A549 (cell line): ENCODE measurements around the gene NR2F1. TPM values are rescaled to one million over a fixed set of nuclear protein-coding genes. Genes with fewer than 3 reads are reported as not detected.
A peak's percentile ranks its signal among the peaks of the same experiment; 100 is the strongest.

Experiments
- ATAC-seq, 2 experiments: fragments of 200-7000 bp in 1 of 2; fragments of >200 bp in 1 of 2; cut with Nextera tagmentation in 1 of 2; cut with Tn5 transposase in 1 of 2; 3 replicates each; pipeline versions ENCODE4 v1.8.0 to v1.9.1; 2018 to 2020; ENCODE audit warnings: mild to moderate bottlenecking in 1 of 2, moderate library complexity in 1 of 2
- CTCF ChIA-PET: fragments of 300-600 bp; sonication (Branson Sonifier 250); formaldehyde crosslinking; extraction: SDS; loops from one replicate; lab custom pipeline; 2021; ENCODE audit warnings: antibody characterized with exemption, inconsistent platforms; lab: Yijun Ruan, JAX
- POLR2A ChIA-PET: fragments of 350-600 bp; formaldehyde crosslinking; extraction: SDS; loops from one replicate; lab custom pipeline; 2021; ENCODE audit warnings: antibody characterized with exemption, inconsistent platforms; lab: Yijun Ruan, JAX
- DNase-seq, 2 experiments: peaks; one replicate each; pipeline versions ENCODE4 v3.0.0 to v3.0.0-alpha.2; 2011 to 2016; ENCODE audit warnings: low read depth in 1 of 2, low spot score in 1 of 2
- FAIRE-seq: peaks from 2 replicates; lab custom pipeline; 2011; peaks lifted over from hg19 to GRCh38; lab: Jason Lieb, UNC
- H3K27ac ChIP-seq, 2 experiments: fragments of >200 bp; sonication (Bioruptor Twin); formaldehyde crosslinking; 3 replicates each; pipeline ENCODE4 v1.5.1; 2016 to 2017
- H3K4me1 ChIP-seq: fragments of >200 bp; sonication (Bioruptor Twin); formaldehyde crosslinking; 3 replicates; pipeline ENCODE4 v1.6.1; 2016
- H3K4me2 ChIP-seq: fragments of >200 bp; sonication (Bioruptor Twin); formaldehyde crosslinking; 3 replicates; pipeline ENCODE4 v1.6.1; 2016
- H3K4me3 ChIP-seq: fragments of >200 bp; sonication (Bioruptor Twin); formaldehyde crosslinking; 3 replicates; pipeline ENCODE4 v1.5.1; 2016
- H3K9me3 ChIP-seq: fragments of >200 bp; sonication (Bioruptor Twin); formaldehyde crosslinking; 3 replicates; pipeline ENCODE4 v1.6.1; 2016
- BHLHE40 ChIP-seq: IDR thresholded peaks from 2 replicates; pipeline ENCODE4 v1.6.1; 2012; ENCODE audit warnings: low read depth, low read length, inconsistent platforms
- CBX2 ChIP-seq: fragments of 200-600 bp; sonication (generic); IDR thresholded peaks from 2 replicates; pipeline ENCODE4 v1.6.1; 2016; ENCODE audit warnings: low read depth, mild to moderate bottlenecking, borderline replicate concordance
- CBX8 ChIP-seq: fragments of 200-600 bp; sonication (generic); IDR thresholded peaks from 2 replicates; pipeline ENCODE4 v1.6.1; 2016
- CEBPB ChIP-seq, 2 experiments: fragments of >200 bp in 1 of 2; sonication (Bioruptor Twin) in 1 of 2; formaldehyde crosslinking in 1 of 2; IDR thresholded peaks; 2 replicates each; pipeline ENCODE4 v1.6.1; 2012 to 2016
- CHD4 ChIP-seq: fragments of 200-600 bp; sonication (generic); IDR thresholded peaks from 2 replicates; pipeline ENCODE4 v1.6.1; 2016; ENCODE audit warnings: antibody characterized with exemption, mild to moderate bottlenecking, borderline replicate concordance
- EHF ChIP-seq: fragments of 250-450 bp; sonication (Bioruptor Pico); IDR thresholded peaks from 2 replicates; pipeline ENCODE4 v1.5.0; 2020; ENCODE audit warnings: mild to moderate bottlenecking
- EHMT2 ChIP-seq: fragments of 200-600 bp; sonication (generic); IDR thresholded peaks from 2 replicates; pipeline ENCODE4 v1.6.1; 2016; ENCODE audit warnings: antibody characterized with exemption, low read depth, mild to moderate bottlenecking, moderate library complexity
- EP300 ChIP-seq, 2 experiments: fragments of >200 bp; sonication (Bioruptor Twin); formaldehyde crosslinking; IDR thresholded peaks; 2 replicates in 1 of 2; 3 replicates in 1 of 2; pipeline ENCODE4 v1.6.1; 2016 to 2017
- FOSB ChIP-seq: fragments of 250-450 bp; sonication (Bioruptor Pico); IDR thresholded peaks from 2 replicates; pipeline ENCODE4 v1.5.0; 2020; ENCODE audit warnings: mild to moderate bottlenecking, moderate library complexity
- FOSL2 ChIP-seq, 2 experiments: fragments of 450-650 bp in 1 of 2; fragments of >200 bp in 1 of 2; sonication (Bioruptor Twin) in 1 of 2; formaldehyde crosslinking; IDR thresholded peaks; 2 replicates each; pipeline versions ENCODE4 v1.5.0 to v1.6.1; 2016 to 2020; ENCODE audit warnings: mild to moderate bottlenecking in 1 of 2, moderate library complexity in 1 of 2
- FOXS1 ChIP-seq: fragments of 250-450 bp; sonication (Bioruptor Pico); IDR thresholded peaks from 2 replicates; pipeline ENCODE4 v1.5.0; 2020; ENCODE audit warnings: mild to moderate bottlenecking, moderate library complexity
- GATA3 ChIP-seq: IDR thresholded peaks from 2 replicates; pipeline ENCODE4 v1.6.1; 2012; ENCODE audit warnings: borderline replicate concordance
- HDAC2 ChIP-seq: fragments of 200-600 bp; sonication (generic); IDR thresholded peaks from 2 replicates; pipeline ENCODE4 v1.6.1; 2016
- HOXA7 ChIP-seq: fragments of 250-450 bp; sonication (Bioruptor Pico); IDR thresholded peaks from 2 replicates; pipeline ENCODE4 v1.5.0; 2020; ENCODE audit warnings: mild to moderate bottlenecking, moderate library complexity
- KDM1A ChIP-seq: fragments of 200-600 bp; sonication (generic); IDR thresholded peaks from 2 replicates; pipeline ENCODE4 v1.6.1; 2016; ENCODE audit warnings: low read depth, mild to moderate bottlenecking
- PHF8 ChIP-seq: fragments of 200-600 bp; sonication (generic); IDR thresholded peaks from 2 replicates; pipeline ENCODE4 v1.6.1; 2016; ENCODE audit warnings: low read depth, mild to moderate bottlenecking, antibody characterized with exemption, moderate library complexity, borderline replicate concordance
- POLR2AphosphoS2 ChIP-seq: conservative IDR thresholded peaks from 2 replicates; pipeline ENCODE4 v1.6.1; 2012; ENCODE audit warnings: low read length, improper control_type of control experiment, inconsistent platforms
- RCOR1 ChIP-seq: fragments of 150-350 bp; IDR thresholded peaks from 2 replicates; pipeline ENCODE4 v1.6.1; 2014; ENCODE audit warnings: antibody characterized with exemption, low read length, low read depth
- RNF2 ChIP-seq: fragments of 200-600 bp; sonication (generic); IDR thresholded peaks from 2 replicates; pipeline ENCODE4 v1.6.1; 2016; ENCODE audit warnings: low read depth, mild to moderate bottlenecking, antibody characterized with exemption, moderate library complexity, borderline replicate concordance
- SMC3 ChIP-seq: fragments of >200 bp; sonication (Bioruptor Twin); formaldehyde crosslinking; IDR thresholded peaks from 3 replicates; pipeline ENCODE4 v1.6.1; 2018; ENCODE audit warnings: inconsistent platforms
- SREBF2 ChIP-seq: fragments of 450-650 bp; IDR thresholded peaks from 2 replicates; pipeline ENCODE4 v1.6.1; 2014; ENCODE audit warnings: mild to moderate bottlenecking, moderate library complexity
- ZC3H11A ChIP-seq: fragments of 450-650 bp; IDR thresholded peaks from 2 replicates; pipeline ENCODE4 v1.6.1; 2014; ENCODE audit warnings: antibody characterized with exemption, mild to moderate bottlenecking
- ZFP36 ChIP-seq: fragments of 450-650 bp; IDR thresholded peaks from 2 replicates; pipeline ENCODE4 v1.6.1; 2014; ENCODE audit warnings: borderline replicate concordance; ENCODE audit not compliant: partially characterized antibody
- ZNF302 ChIP-seq: fragments of 250-450 bp; sonication (Bioruptor Pico); IDR thresholded peaks from 2 replicates; pipeline ENCODE4 v1.9.0; 2021; ENCODE audit warnings: inconsistent platforms, mild to moderate bottlenecking, moderate library complexity
- ZSCAN20 ChIP-seq: fragments of 250-450 bp; sonication (Bioruptor Pico); IDR thresholded peaks from 2 replicates; pipeline ENCODE4 v1.8.0; 2022; ENCODE audit warnings: mild to moderate bottlenecking, moderate library complexity
- WGBS: methylation state at CpG from one replicate; pipeline ENCODE4 v1.1.6; 2017; ENCODE audit errors: missing lambda C conversion rate; 5-methylcytosine and 5-hydroxymethylcytosine counted together
- polyA plus RNA-seq, 4 experiments: library from polyadenylated mRNA; depleted of rRNA in 3 of 4; stranded (reverse); fragments of >200 nt; fragmentation: RNase III in 1 of 4; extraction: RNeasy Plus Mini Kit Qiagen cat#74134 plus additional on column Dnase treatment in 1 of 4; gene quantifications; 2 replicates in 3 of 4; 3 replicates in 1 of 4; pipeline ENCODE4 v1.2.3, GENCODE V29; 2011 to 2017
- TF ChIP-seq, protein P1 (sequence below): fragments of 250-450 bp; sonication (Bioruptor Pico); IDR thresholded peaks from 2 replicates; pipeline ENCODE4 v1.5.0; 2020; ENCODE audit warnings: low read depth, mild to moderate bottlenecking, moderate library complexity
- TF ChIP-seq, protein P2 (sequence below): fragments of 200-600 bp; sonication (generic); IDR thresholded peaks from 2 replicates; pipeline ENCODE4 v1.6.1; 2016; ENCODE audit warnings: antibody characterized with exemption, mild to moderate bottlenecking, moderate library complexity
- TF ChIP-seq, protein P3 (sequence below): IDR thresholded peaks from 2 replicates; pipeline ENCODE4 v1.6.1; 2012; ENCODE audit warnings: low read depth, borderline replicate concordance

Gene NR2F1
- polyA plus RNA-seq, 2 of the 4 experiments (the other 2 are of a cell fraction), result 5.0 to 5.2 TPM

DNA sequence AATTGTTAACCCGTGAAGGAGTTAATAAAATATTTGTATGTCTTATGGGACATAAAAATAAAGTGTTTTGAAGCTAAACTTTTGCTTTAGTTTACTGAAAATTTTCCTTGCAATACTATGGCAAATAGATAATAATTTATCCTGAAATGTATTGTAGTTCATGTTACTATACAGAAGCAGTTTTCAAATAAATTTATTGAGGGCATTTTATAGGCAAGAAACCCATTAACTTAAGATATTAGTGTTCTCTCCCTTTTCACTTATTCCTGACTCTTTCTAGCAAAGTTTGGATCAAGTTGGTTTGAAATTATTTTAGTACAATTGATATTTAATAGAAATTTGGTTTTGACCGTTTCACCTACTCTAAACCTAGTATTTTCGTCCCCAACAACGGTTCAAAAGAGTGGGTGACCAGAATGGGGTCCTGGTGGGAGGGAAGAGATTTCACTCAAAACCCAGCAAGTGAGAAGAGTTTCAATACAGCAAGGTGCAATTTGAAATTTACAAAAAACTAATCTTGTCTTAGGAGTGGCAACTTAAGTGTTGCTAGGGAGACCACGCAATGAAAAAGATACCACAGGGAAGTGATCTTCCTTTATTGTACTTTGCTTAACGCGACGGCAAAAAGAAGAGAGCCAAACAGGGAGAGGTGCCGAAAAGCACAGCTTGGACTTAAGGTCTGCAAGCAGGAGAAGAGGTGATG lies 28.4 kb downstream of the NR2F1 start:
- Histone ChIP-seq H3K4me3 (peak overlapping the region; percentile 31), H3K4me2 (peak overlapping the region; percentile 90), H3K4me1 (peaks cover 19% of the 10 kb centered on the region; the same call in 2 of the 3 replicates), H3K9me3 (no peaks in the 10 kb centered on the region), H3K27ac (no peak overlapping the region)
- no peak for TF ChIP-seq HOXA7 (CRISPR knock-in tag)
- peak; percentile 99 for TF ChIP-seq RNF2
- no peak for TF ChIP-seq SREBF2
- TF ChIP-seq BHLHE40, result no peak
- no peak for TF ChIP-seq ZSCAN20
- no peak for TF ChIP-seq CEBPB (IDR thresholded peaks at IDR 0.05)
- no peak for TF ChIP-seq ZC3H11A
- no peak for TF ChIP-seq KDM1A
- TF ChIP-seq EHMT2, result no peak
- TF ChIP-seq, protein P1, sequence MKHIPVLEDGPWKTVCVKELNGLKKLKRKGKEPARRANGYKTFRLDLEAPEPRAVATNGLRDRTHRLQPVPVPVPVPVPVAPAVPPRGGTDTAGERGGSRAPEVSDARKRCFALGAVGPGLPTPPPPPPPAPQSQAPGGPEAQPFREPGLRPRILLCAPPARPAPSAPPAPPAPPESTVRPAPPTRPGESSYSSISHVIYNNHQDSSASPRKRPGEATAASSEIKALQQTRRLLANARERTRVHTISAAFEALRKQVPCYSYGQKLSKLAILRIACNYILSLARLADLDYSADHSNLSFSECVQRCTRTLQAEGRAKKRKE, result no peak
- TF ChIP-seq RCOR1, result no peak
- TF ChIP-seq FOSB, result no peak
- no peak for TF ChIP-seq PHF8
- no peak for TF ChIP-seq EHF (CRISPR knock-in tag)
- peak; percentile 9 for TF ChIP-seq ZFP36
- TF ChIP-seq CHD4, result no peak
- peak; percentile 98 for TF ChIP-seq CBX8
- TF ChIP-seq FOXS1 (CRISPR knock-in tag), result no peak
- TF ChIP-seq ZNF302 (CRISPR knock-in tag), result no peak
- no peak for TF ChIP-seq HDAC2
- TF ChIP-seq CBX2, result no peak
- no peak for TF ChIP-seq POLR2AphosphoS2
- CTCF ChIA-PET, result interaction anchor here (0.7 to 1.6 kb wide), 4 partner anchors 9 to 1126 kb away, joined by 3 to 4 read pairs (median 4); no protein-coding TSS in a partner anchor
- ATAC-seq, result no peak
- no peak for FAIRE-seq
- POLR2A ChIA-PET, result no interaction called here
- 24% methylated on average over 9 of the region's 9 CpGs for WGBS
- peak in 1 of 2 experiments; percentile 11 for DNase-seq

DNA sequence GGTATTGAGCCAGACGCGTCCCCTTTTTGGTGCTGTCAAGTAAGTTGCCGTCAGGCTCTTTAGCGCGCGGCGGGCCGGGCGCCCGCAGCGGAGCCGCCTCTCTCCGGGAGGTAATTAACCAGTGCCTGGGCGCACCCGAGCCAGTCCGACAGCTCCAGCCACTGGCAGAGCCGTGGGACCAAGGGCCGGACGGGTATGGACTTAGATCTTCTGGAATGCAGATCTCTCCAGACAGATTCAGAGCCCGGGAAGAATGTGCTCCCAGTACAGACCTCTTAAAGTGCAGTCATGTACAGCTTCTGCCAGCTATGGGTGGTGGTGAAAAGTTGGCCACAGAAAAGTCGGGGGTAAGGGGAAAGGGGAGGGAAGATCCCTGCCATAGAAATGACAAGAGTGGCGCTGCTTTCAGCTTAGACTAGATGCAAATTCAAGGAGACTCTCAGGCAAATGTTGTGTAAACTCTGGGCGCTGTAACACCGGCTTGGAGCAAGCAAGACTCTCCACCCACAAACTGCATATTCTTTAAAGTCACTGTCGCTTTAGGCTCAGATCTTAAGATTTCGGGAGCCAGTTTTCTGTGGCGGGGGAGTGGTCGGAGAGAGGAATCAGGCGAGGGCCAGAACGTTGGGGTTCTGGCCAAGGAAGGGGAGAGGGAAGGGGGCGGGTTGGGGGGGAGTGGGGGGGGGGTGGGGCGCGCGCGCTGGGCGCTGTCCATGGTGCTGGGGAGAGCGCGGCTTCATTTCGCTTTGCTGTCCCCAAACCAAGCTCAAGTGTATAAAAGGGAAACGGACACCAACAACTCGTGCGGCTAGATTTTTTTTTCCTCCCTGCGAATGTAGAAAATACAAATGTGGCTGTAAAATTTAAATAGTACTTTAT lies 29.2 kb downstream of the NR2F1 start:
- peak in 1 of 2 experiments; percentile 31 for DNase-seq
- peak; percentile 62 to 77; a peak in 5 of 6 replicates for ATAC-seq
- whole genome bisulfite sequencing, result 9% methylated on average over 37 of the region's 43 CpGs
- no peak overlapping the region for H3K27ac ChIP-seq
- no peak for TF ChIP-seq SMC3
- TF ChIP-seq, protein P2, sequence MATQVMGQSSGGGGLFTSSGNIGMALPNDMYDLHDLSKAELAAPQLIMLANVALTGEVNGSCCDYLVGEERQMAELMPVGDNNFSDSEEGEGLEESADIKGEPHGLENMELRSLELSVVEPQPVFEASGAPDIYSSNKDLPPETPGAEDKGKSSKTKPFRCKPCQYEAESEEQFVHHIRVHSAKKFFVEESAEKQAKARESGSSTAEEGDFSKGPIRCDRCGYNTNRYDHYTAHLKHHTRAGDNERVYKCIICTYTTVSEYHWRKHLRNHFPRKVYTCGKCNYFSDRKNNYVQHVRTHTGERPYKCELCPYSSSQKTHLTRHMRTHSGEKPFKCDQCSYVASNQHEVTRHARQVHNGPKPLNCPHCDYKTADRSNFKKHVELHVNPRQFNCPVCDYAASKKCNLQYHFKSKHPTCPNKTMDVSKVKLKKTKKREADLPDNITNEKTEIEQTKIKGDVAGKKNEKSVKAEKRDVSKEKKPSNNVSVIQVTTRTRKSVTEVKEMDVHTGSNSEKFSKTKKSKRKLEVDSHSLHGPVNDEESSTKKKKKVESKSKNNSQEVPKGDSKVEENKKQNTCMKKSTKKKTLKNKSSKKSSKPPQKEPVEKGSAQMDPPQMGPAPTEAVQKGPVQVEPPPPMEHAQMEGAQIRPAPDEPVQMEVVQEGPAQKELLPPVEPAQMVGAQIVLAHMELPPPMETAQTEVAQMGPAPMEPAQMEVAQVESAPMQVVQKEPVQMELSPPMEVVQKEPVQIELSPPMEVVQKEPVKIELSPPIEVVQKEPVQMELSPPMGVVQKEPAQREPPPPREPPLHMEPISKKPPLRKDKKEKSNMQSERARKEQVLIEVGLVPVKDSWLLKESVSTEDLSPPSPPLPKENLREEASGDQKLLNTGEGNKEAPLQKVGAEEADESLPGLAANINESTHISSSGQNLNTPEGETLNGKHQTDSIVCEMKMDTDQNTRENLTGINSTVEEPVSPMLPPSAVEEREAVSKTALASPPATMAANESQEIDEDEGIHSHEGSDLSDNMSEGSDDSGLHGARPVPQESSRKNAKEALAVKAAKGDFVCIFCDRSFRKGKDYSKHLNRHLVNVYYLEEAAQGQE, result peak; percentile 84
- no peak for TF ChIP-seq FOSL2 (IDR thresholded peaks at IDR 0.05)
- no peak for TF ChIP-seq FOSL2 (CRISPR knock-in tag; IDR thresholded peaks at IDR 0.05)
- no peak for TF ChIP-seq GATA3
- TF ChIP-seq, protein P3, sequence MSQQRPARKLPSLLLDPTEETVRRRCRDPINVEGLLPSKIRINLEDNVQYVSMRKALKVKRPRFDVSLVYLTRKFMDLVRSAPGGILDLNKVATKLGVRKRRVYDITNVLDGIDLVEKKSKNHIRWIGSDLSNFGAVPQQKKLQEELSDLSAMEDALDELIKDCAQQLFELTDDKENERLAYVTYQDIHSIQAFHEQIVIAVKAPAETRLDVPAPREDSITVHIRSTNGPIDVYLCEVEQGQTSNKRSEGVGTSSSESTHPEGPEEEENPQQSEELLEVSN, result no peak
- no peak for TF ChIP-seq FOSB
- no peak for TF ChIP-seq EP300 (IDR thresholded peaks at IDR 0.05)
- TF ChIP-seq, all 56 proteins: peak for 1
- H3K4me2 ChIP-seq, result peak overlapping the region; percentile 90
- POLR2A ChIA-PET, result interaction anchor here (0.6 kb wide), 1 partner anchor 249 kb away, joined by 3 read pairs; no protein-coding TSS in a partner anchor
- no peak for FAIRE-seq
- peaks cover 16% of the 10 kb centered on the region; the same call in 2 of the 3 replicates for H3K4me1 ChIP-seq
- no peaks in the 10 kb centered on the region for H3K9me3 ChIP-seq
- H3K4me3 ChIP-seq, result peak overlapping the region; percentile 31
- CTCF ChIA-PET, result interaction anchor here (0.7 to 1.6 kb wide), 5 partner anchors 8 to 1125 kb away, joined by 3 to 4 read pairs (median 3); no protein-coding TSS in a partner anchor
